A673 (cell line): ENCODE measurements around the gene CNTROB.

Experiments used
- EZH2 ChIP-seq: fragments of 200-600 bp; sonication (generic); IDR thresholded peaks from 2 replicates; pipeline ENCODE4 v1.6.1; 2017; ENCODE audit warnings: borderline replicate concordance, low read depth, mild to moderate bottlenecking, mixed read lengths, antibody characterized with exemption, low read length; ENCODE audit not compliant: poor library complexity, severe bottlenecking
- TF ChIP-seq, protein P1 (sequence below): fragments of 300-800, 200-600 bp; sonication (generic); conservative IDR thresholded peaks from 2 replicates; pipeline ENCODE4 v1.5.1; 2017; ENCODE audit warnings: low read depth, mild to moderate bottlenecking, antibody characterized with exemption, low read length, moderate library complexity, mixed read lengths

GRCh38 chr17:7944326-7944725, 12.3 kb downstream of the CNTROB start:
- no peak for TF ChIP-seq EZH2
- TF ChIP-seq, protein P1, sequence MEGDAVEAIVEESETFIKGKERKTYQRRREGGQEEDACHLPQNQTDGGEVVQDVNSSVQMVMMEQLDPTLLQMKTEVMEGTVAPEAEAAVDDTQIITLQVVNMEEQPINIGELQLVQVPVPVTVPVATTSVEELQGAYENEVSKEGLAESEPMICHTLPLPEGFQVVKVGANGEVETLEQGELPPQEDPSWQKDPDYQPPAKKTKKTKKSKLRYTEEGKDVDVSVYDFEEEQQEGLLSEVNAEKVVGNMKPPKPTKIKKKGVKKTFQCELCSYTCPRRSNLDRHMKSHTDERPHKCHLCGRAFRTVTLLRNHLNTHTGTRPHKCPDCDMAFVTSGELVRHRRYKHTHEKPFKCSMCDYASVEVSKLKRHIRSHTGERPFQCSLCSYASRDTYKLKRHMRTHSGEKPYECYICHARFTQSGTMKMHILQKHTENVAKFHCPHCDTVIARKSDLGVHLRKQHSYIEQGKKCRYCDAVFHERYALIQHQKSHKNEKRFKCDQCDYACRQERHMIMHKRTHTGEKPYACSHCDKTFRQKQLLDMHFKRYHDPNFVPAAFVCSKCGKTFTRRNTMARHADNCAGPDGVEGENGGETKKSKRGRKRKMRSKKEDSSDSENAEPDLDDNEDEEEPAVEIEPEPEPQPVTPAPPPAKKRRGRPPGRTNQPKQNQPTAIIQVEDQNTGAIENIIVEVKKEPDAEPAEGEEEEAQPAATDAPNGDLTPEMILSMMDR = no peak
